B cell (primary cell): ENCODE measurements around the gene ZSCAN2.
"Not testable (repeated sequence)": the region's sequence is repeated elsewhere in the genome, so short reads cannot be mapped to it uniquely, and the experiment has no call there.

ENCODE experiments used
- EZH2 ChIP-seq: IDR thresholded peaks from 2 replicates; pipeline ENCODE4 v1.6.1; 2012; ENCODE audit warnings: borderline replicate concordance, low read depth, mild to moderate bottlenecking, moderate library complexity, low read length; ENCODE audit not compliant: insufficient read depth, poor library complexity, severe bottlenecking
- TF ChIP-seq, protein P1 (sequence below): fragments of 200-600 bp; IDR thresholded peaks from one replicate; pipeline ENCODE4 v1.8.0; 2022; ENCODE audit warnings: antibody characterized with exemption, mild to moderate bottlenecking

DNA sequence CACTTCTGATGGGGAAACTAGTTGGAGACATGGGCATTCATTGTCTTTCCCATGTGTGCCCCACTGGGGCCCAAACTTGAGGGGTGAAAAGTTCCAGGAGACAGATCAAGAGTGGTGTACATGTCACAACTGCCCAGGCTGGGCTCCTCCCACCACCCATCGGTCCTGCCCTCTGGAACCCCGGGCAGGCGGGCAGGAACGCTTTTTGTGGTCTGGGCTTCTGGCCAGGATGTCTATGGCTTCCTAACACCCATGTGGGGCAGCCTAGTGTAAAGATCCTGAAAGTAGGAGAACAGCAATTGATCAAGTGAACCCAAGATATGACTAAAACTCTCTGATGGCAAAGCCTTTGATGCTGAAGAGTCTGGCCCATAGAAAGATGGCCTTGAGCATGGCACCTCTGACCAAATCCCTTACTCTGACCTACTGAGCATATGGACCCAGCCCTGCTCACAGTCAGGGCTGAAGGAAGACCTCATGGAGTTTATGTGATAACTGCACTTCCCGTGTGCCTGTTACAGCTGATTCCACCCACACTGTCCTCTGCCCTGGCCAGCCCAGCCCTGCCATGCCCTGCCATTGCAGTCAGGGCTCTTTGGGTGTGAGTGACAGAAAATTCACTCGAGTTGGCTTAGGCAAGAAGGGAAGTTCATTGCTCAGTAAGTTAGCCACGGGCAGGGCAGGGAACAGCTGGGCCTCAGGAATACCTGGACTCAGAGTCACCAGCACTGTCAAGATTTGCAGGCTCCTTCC lies 19.0 kb upstream of the ZSCAN2 start:
- TF ChIP-seq, protein P1, sequence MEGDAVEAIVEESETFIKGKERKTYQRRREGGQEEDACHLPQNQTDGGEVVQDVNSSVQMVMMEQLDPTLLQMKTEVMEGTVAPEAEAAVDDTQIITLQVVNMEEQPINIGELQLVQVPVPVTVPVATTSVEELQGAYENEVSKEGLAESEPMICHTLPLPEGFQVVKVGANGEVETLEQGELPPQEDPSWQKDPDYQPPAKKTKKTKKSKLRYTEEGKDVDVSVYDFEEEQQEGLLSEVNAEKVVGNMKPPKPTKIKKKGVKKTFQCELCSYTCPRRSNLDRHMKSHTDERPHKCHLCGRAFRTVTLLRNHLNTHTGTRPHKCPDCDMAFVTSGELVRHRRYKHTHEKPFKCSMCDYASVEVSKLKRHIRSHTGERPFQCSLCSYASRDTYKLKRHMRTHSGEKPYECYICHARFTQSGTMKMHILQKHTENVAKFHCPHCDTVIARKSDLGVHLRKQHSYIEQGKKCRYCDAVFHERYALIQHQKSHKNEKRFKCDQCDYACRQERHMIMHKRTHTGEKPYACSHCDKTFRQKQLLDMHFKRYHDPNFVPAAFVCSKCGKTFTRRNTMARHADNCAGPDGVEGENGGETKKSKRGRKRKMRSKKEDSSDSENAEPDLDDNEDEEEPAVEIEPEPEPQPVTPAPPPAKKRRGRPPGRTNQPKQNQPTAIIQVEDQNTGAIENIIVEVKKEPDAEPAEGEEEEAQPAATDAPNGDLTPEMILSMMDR, result not testable (repeated sequence)
- TF ChIP-seq EZH2, result not testable (repeated sequence)
